AG20443 (cell line): ENCODE data around the gene FOXD4.
A peak's percentile ranks its signal among the peaks of the same experiment; 100 is the strongest.
"Not testable (repeated sequence)": the region's sequence is repeated elsewhere in the genome, so short reads cannot be mapped to it uniquely, and the experiment has no call there.

Experiments
- DNase-seq: peaks from one replicate; pipeline ENCODE4 v3.0.0; 2012; ENCODE audit warnings: low spot score, mixed read lengths

The FOXD4 gene

DNA sequence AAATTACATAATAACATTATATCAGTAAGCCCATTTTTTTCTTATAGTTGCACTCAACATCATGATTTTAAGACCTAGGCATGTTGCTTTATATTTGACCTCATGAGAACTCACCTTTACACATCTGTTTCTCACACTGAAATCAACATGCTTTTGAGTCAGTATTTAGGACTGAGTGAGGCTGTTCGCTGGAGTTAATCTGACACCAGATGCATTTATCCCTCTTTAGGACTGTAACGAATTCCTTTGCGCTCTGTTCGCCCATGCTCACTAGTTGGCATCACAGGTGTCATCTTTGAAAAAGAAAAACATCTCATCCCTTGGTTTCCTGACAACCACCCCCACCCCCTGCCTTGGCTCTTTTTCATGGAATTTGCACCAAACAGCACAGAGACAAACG is 24.3 kb downstream of the FOXD4 start:
- not testable (repeated sequence) for DNase-seq

- DNase-seq = not testable (repeated sequence)
These were observed 27.4 kb downstream of the FOXD4 start for GRCh38 chr9:90851-91250.

- not testable (repeated sequence) for DNase-seq
These were observed 29.7 kb downstream of the FOXD4 start for GRCh38 chr9:88396-89037.

DNA sequence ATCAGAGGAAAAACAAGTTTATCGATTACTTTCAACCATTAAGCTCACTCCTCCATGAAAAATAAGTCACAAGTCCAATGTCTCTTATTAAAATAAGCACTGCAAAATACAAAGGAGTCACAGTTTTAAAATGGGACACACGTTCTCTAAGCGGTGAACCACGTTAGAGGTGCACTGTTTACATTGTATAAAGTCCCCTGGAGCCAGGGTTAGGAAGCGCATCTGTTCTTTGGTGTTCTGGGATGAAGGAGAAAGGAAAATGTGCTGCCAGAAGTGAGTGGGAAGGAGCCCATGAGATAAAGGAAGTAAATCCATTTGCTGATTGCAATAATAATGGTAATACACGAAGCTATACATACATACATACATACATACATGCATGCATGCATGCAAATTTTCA is 30.4 kb downstream of the FOXD4 start:
- DNase-seq = not testable (repeated sequence)

- not testable (repeated sequence) for DNase-seq
These were observed 31.1 kb downstream of the FOXD4 start for GRCh38 chr9:87105-87504.

DNA sequence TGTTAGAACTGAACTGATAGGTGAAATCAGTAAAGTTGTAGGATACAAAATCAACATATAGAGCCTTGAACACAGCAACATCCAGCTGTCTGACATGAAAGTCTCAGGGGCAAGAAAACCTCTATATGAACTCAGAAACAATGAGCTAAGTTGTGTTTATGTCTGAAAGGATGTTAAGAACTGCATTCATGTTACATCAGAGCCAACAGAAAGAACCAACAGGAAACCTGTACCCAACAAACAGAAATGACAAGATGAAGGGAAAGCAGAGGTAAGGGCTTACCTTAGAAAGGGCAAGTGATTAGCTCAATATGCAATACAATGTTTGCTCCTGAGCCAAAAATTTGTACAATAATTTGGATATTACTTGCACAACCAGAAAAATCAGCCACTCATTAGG is 31.5 kb downstream of the FOXD4 start:
- DNase-seq = not testable (repeated sequence)

DNA sequence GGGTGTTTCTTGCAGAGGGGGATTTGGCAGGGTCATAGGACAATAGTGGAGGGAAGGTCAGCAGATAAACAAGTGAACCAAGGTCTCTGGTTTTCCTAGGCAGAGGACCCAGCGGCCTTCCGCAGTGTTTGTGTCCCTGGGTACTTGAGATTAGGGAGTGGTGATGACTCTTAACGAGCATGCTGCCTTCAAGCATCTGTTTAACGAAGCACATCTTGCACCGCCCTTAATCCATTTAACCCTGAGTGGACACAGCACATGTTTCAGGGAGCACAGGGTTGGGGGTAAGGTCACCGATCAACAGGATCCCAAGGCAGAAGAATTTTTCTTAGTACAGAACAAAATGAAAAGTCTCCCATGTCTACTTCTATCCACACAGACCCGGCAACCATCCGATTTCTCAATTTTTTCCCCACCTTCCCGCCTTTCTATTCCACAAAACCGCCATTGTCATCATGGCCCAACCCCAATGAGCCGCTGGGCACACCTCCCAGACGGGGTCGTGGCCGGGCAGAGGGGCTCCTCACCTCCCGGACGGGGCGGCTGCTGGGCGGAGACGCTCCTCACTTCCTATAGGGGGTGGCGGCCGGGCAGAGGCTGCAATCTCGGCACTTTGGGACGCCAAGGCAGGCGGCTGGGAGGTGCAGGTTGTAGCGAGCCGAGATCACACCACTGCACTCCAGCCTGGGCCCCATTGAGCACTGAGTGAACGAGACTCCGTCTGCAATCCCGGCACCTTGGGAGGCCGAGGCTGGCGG is 35.1 kb downstream of the FOXD4 start:
- DNase-seq = not testable (repeated sequence)

GRCh38 chr9:78333-78732 is 39.9 kb downstream of the FOXD4 start:
- not testable (repeated sequence) for DNase-seq

GRCh38 chr9:76389-76788 is 41.8 kb downstream of the FOXD4 start:
- not testable (repeated sequence) for DNase-seq

DNA sequence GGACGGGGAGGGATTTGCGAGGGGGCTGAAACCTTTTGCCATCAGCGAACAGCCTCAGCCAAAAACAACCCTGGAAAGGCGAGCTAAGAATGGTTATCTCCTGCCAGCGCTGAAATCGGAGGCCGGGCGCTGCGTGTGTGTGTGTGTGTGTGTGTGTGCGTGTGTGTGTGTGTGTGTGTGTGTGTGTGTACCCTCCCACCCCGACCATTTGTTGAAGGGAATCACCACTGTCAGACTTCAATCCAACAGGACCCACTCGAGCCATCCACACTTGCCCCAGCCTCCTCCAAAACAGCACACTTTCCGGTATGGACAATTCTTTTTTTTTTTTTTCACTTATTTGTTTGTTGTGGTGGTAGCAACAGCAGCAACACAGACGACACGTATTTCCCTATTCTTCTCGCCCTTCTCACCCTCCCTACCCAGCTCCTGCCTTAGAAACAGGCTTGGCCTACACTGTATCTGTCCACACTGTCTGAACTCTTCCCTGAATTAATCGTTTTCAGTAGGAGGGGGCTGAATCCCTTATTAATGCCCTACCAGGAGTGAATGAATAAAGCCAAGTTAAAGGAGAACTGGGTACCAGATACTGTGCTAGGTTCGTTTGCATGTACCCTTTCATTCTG is 44.2 kb downstream of the FOXD4 start:
- DNase-seq = not testable (repeated sequence)

DNA sequence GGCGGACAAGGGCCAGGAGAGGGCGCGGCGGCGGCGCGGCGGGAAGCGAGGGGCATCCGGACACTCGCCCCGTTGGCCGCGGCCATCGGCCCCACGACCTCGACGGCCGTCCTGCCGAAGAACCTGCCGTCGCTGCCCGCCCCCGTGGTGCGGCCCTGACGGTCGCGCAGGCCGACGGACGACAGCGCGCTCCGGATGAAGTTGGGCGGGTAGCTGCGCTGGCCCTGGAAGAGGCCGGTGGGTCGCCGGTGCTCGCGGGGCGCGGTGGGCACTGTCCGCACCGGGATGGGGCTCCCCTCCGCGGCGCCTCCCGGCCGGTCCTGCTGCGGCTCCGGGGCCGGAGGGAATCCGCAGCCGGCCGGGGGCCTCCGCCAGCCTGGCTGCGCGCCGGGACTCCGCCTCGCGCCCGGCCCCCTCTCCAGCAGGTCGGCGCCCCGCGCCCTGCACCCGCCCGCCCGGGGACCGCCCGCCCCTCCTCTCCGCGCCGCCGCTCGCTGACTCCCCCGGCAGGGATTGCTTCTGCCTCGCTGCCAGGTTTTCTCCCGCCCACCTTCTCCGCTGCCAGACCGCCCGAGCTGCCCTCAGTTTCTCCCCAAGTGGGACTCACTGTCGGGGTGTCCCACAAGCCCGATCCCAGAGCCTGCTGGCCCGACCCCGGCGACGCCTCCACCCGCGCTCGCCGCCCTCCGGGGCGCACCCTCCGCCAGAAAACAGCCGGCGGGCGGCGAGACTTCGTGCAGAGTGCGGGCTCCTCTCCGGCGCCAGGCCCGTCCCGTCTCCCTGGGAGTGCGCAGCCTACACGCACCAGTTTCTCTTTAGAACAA is 44.9 kb downstream of the FOXD4 start:
- DNase-seq = peak; percentile 31
